Uterus (tissue), 4 donors: ENCODE results near the gene VSIG4. TPM values are rescaled to one million over a fixed set of nuclear protein-coding genes. Genes with fewer than 3 reads are reported as not detected.

Source experiments
- DNase-seq, 2 donors: peaks; one replicate each; pipeline ENCODE4 v3.0.0-alpha.2; 2019 to 2020
- H3K27ac ChIP-seq, 2 donors: fragments of 200-600 bp; sonication (generic); 1 replicate in 1 of 2; 2 replicates in 1 of 2; pipeline ENCODE4 v1.5.1; 2016 to 2018
- H3K27me3 ChIP-seq, 2 donors: fragments of 200-600 bp; sonication (generic); one replicate each; pipeline ENCODE4 v1.5.1; 2018 to 2019; ENCODE audit warnings: control low read depth in 1 of 2
- H3K36me3 ChIP-seq, 2 donors: fragments of 200-600 bp; sonication (generic); one replicate each; pipeline ENCODE4 v1.5.1; 2019; ENCODE audit warnings: control low read depth in 1 of 2
- H3K4me1 ChIP-seq, 2 donors: fragments of 200-600 bp; sonication (generic); one replicate each; pipeline ENCODE4 v1.5.1; 2018 to 2019; ENCODE audit warnings: control low read depth in 1 of 2
- H3K4me3 ChIP-seq, 2 donors: fragments of 200-600 bp; sonication (generic); 1 replicate in 1 of 2; 2 replicates in 1 of 2; pipeline ENCODE4 v1.5.1; 2018 to 2019; ENCODE audit warnings: mild to moderate bottlenecking in 1 of 2
- H3K9me3 ChIP-seq, 2 donors: fragments of 200-600 bp; sonication (generic); one replicate each; pipeline ENCODE4 v1.5.1; 2019; ENCODE audit warnings: control low read depth in 1 of 2
- CTCF ChIP-seq, 4 experiments: fragments of 200-600 bp in 2 of 4; fragments of 450-650 bp in 2 of 4; sonication (generic) in 2 of 4; IDR thresholded peaks; one replicate each; pipeline ENCODE4 v1.5.1; 2016 to 2019; ENCODE audit warnings: antibody characterized with exemption in 4 of 4, mild to moderate bottlenecking in 2 of 4, moderate library complexity in 1 of 4
- POLR2A ChIP-seq, 2 donors: fragments of 450-650 bp; IDR thresholded peaks; one replicate each; pipeline ENCODE4 v1.6.1; 2016; ENCODE audit warnings: antibody characterized with exemption in 2 of 2, mild to moderate bottlenecking in 1 of 2, moderate library complexity in 1 of 2
- intact Hi-C: fragments of 100-400 bp; cut with DNase I; formaldehyde crosslinking; loops from one replicate; pipeline ENCODE4 v1.15.1; 2023; ENCODE audit warnings: low total_unique reads
- total RNA-seq, 4 donors: library from RNA; depleted of rRNA in 3 of 4; stranded (reverse); fragments of >200 nt in 3 of 4; gene quantifications; one replicate each; pipeline versions ENCODE4 v1.1.0 to v1.2.4, GENCODE V29; 2014 to 2023
- donor health status: DM: yes; HTN: yes; CAD: no.

The VSIG4 gene
- total RNA-seq, 4 donors from 2014 or later = 13.4 to 120 (median 16.7) TPM

- Histone ChIP-seq H3K27me3 (peaks cover 0 to 4% of the 10 kb centered on the region in 2 donors), H3K9me3 (no peaks in the 10 kb centered on the region), H3K36me3 (no peaks in the 10 kb centered on the region), H3K4me3 (no peak overlapping the region), H3K4me1 (no peaks in the 10 kb centered on the region), H3K27ac (no peak overlapping the region)
- intact Hi-C loops = no loop called here
- no peak for TF ChIP-seq POLR2A (IDR thresholded peaks at IDR 0.05)
- TF ChIP-seq CTCF (IDR thresholded peaks at IDR 0.05) = no peak
- no peak for DNase-seq
Measured at GRCh38 chrX:66017659-66018170, 22.2 kb downstream of the VSIG4 start.

DNA sequence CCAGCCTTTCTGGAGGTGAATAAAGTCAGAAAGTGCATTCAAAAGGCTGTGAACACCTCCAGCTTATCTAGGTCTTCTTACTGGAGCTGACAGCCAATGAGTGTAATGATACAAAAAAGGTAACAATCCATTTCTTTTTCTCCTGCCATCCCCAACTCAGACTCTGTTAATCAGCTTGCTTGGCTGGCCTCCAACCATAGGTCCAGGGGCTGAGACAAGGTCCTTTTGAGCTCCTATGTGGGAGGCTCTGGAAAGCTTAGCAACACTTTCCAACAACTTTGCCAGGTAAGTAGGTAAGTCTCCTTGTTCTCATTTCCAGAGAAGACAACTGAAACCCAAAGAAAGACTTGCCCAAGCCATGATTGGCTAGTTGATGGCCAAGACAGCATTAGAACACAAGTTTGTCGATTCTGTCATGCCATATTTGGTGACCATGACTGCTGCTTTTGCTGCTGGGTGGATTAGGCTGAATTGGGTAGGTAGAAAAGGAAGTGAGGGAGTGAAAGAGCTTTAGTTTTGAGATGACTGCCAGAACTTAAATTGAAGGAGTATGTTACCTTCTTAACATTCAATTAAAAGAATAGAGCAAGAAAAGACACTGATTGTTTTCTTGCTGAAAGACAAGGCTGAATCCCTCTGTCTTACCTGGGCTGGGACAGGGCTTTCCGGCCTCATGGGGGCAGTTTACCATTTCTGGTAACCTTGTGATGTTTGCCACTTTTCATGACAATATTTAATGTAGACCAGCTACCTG is 22.8 kb downstream of the VSIG4 start:
- DNase-seq = no peak
- Histone ChIP-seq H3K27me3 (peaks cover 0 to 4% of the 10 kb centered on the region in 2 donors), H3K9me3 (no peaks in the 10 kb centered on the region), H3K27ac (no peak overlapping the region), H3K4me1 (no peaks in the 10 kb centered on the region), H3K36me3 (no peaks in the 10 kb centered on the region), H3K4me3 (no peak overlapping the region)
- TF ChIP-seq CTCF (IDR thresholded peaks at IDR 0.05) (no peak), POLR2A (IDR thresholded peaks at IDR 0.05) (no peak)
- intact Hi-C loops = no loop called here

DNA sequence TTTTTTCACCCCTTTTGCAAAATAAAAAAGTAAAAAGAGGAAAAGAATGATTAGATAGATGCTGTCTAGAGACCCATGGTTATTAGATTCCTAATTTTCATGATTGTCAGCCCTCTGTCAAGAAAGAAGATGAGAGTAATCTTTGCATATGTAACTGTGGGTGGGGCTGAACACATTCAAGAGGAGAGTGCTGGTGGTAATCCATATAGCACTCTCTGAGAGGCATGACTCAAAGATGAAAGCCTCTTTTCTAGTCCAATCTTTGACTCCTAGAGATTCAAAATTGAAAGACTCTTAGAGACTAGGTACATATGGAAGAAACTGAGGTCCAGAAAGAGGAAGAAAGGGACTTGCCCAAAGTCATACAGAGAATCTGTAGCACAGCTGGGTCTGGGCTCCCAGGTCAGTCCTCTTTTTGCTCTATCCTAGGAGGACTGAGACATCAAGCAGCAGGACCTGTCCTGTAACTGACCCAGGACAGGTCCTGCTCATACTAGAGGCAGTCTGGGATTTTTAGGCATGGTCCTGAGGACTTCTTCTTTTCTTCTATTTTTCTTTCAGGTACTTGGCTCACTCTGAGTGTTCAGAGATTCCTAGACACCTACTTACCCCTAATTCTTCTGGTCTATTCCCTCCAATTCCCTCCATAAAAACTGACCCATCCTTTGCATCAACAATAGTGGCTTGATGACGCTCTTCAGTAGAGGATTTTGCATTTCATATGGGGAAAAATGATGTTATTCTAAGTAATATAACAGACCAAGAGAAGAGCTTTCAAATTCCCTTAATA is 23.8 kb downstream of the VSIG4 start:
- Histone ChIP-seq H3K36me3 (no peaks in the 10 kb centered on the region), H3K4me3 (no peak overlapping the region), H3K4me1 (no peaks in the 10 kb centered on the region), H3K27me3 (peaks cover 0 to under 1% of the 10 kb centered on the region in 2 donors), H3K9me3 (no peaks in the 10 kb centered on the region), H3K27ac (no peak overlapping the region)
- intact Hi-C loops = no loop called here
- no peak for DNase-seq
- TF ChIP-seq CTCF (IDR thresholded peaks at IDR 0.05) (no peak), POLR2A (IDR thresholded peaks at IDR 0.05) (no peak)

DNA sequence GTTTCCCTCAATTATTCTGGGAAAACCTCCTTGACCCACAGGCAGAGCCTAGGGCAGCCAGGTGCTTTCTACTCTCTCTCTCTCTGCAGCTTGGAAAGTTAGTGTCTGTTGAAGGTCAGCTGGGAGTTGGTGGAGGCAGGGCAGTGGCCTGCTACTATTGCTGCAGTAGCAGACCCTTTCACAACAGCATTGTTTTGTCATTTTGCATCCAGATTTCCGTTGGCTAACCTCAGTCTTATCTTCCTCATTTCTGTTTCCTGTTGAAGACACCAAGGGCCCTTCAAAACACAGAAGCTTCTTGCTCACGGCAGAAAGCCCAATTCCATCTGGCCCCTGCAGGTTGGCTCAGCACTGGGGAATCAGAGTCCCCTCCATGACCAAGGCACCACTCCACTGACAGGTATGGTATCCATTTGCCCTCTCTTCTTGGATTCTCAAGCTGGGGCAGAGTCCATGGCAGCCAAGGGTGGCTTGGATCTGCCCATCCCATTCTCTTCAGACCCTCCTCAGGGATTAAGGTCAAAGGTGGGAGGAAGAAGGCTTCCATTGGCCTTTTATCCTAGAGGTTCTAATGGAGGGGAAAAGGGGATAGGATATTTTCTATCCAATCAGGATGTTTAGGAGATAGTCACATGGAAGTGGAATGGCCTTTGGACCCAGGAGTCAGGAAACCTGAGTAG is 24.6 kb downstream of the VSIG4 start:
- DNase-seq = no peak
- TF ChIP-seq POLR2A (IDR thresholded peaks at IDR 0.05) = no peak
- TF ChIP-seq CTCF (IDR thresholded peaks at IDR 0.05) = no peak
- Histone ChIP-seq H3K4me1 (no peaks in the 10 kb centered on the region), H3K27ac (no peak overlapping the region), H3K36me3 (no peaks in the 10 kb centered on the region), H3K27me3 (no peaks in the 10 kb centered on the region), H3K4me3 (no peak overlapping the region), H3K9me3 (no peaks in the 10 kb centered on the region)
- intact Hi-C loops = no loop called here
